GM23338 (cell line): ENCODE data around the gene HBZ. TPM values are rescaled to one million over a fixed set of nuclear protein-coding genes. Genes with fewer than 3 reads are reported as not detected.
"Not testable (repeated sequence)": the region's sequence is repeated elsewhere in the genome, so short reads cannot be mapped to it uniquely, and the experiment has no call there.

Source experiments
- ATAC-seq: fragments of 200-7000 bp; cut with Tn5 transposase; 3 replicates; pipeline ENCODE4 v1.9.1; 2020
- DNase-seq: peaks from one replicate; pipeline ENCODE4 v3.0.0-alpha.2; 2015; ENCODE audit warnings: low spot score
- H2AFZ ChIP-seq: fragments of 200-600 bp; sonication (generic); 2 replicates; pipeline ENCODE4 v1.8.0; 2016; ENCODE audit warnings: antibody characterized with exemption, mild to moderate bottlenecking, moderate library complexity
- H3F3A ChIP-seq: fragments of 200-600 bp; sonication (generic); replicated peaks from 2 replicates; pipeline ENCODE4 v1.8.0; 2017; ENCODE audit warnings: antibody characterized with exemption, mixed run types, low read depth
- H3K27ac ChIP-seq: fragments of 200-600 bp; sonication (generic); 2 replicates; pipeline ENCODE4 v1.6.1; 2016; ENCODE audit warnings: low read depth
- H3K27me3 ChIP-seq: fragments of 200-600 bp; sonication (generic); 2 replicates; pipeline ENCODE4 v1.8.0; 2016; ENCODE audit warnings: mild to moderate bottlenecking, mixed run types, moderate library complexity; ENCODE audit not compliant: insufficient read depth
- H3K36me3 ChIP-seq: fragments of 200-600 bp; sonication (generic); 2 replicates; pipeline ENCODE4 v1.8.0; 2016; ENCODE audit warnings: mild to moderate bottlenecking; ENCODE audit not compliant: insufficient read depth
- H3K4me1 ChIP-seq: fragments of 200-600 bp; sonication (generic); 2 replicates; pipeline ENCODE4 v1.8.0; 2016; ENCODE audit warnings: mild to moderate bottlenecking, moderate library complexity; ENCODE audit not compliant: insufficient read depth
- H3K4me2 ChIP-seq: fragments of 200-600 bp; sonication (generic); 2 replicates; pipeline ENCODE4 v1.7.1; 2017; ENCODE audit warnings: mixed run types
- H3K4me3 ChIP-seq: fragments of 200-600 bp; sonication (generic); 2 replicates; pipeline ENCODE4 v1.6.1; 2016; ENCODE audit warnings: mixed run types
- H3K79me2 ChIP-seq: fragments of 200-600 bp; sonication (generic); replicated peaks from 2 replicates; pipeline ENCODE4 v1.8.0; 2017; ENCODE audit warnings: mild to moderate bottlenecking; ENCODE audit not compliant: insufficient read depth
- H3K9me2 ChIP-seq: fragments of 200-600 bp; sonication (generic); 2 replicates; pipeline ENCODE4 v1.8.0; 2017; ENCODE audit not compliant: insufficient read depth
- H4K20me1 ChIP-seq: fragments of 200-600 bp; sonication (generic); replicated peaks from 2 replicates; pipeline ENCODE4 v1.8.0; 2017; ENCODE audit warnings: mild to moderate bottlenecking; ENCODE audit not compliant: insufficient read depth
- H3K27ac Mint-ChIP-seq: 2 replicates; pipeline ENCODE4 v1.8.0; 2020; ENCODE audit warnings: inconsistent platforms, mild to moderate bottlenecking, moderate library complexity, mixed read lengths
- H3K27me3 Mint-ChIP-seq: 3 replicates; pipeline ENCODE4 v1.8.0; 2022; ENCODE audit warnings: low read depth, mild to moderate bottlenecking, moderate library complexity, mixed read lengths, inconsistent platforms; ENCODE audit not compliant: insufficient read depth, poor library complexity
- H3K36me3 Mint-ChIP-seq: 3 replicates; pipeline ENCODE4 v1.8.0; 2021; ENCODE audit warnings: low read depth, mild to moderate bottlenecking, inconsistent platforms, moderate library complexity, mixed read lengths
- H3K4me1 Mint-ChIP-seq: 3 replicates; pipeline ENCODE4 v1.8.0; 2020; ENCODE audit warnings: mild to moderate bottlenecking, inconsistent platforms, mixed read lengths
- H3K4me3 Mint-ChIP-seq: 3 replicates; pipeline ENCODE4 v1.8.0; 2021; ENCODE audit warnings: moderate library complexity, mild to moderate bottlenecking, inconsistent platforms, mixed read lengths
- H3K9me3 Mint-ChIP-seq: 3 replicates; pipeline ENCODE4 v1.8.0; 2020; ENCODE audit warnings: moderate library complexity, mild to moderate bottlenecking, inconsistent platforms, mixed read lengths
- CREB1 ChIP-seq: fragments of 250-450 bp; sonication (Bioruptor Pico); IDR thresholded peaks from 2 replicates; pipeline ENCODE4 v1.5.0; 2020; ENCODE audit warnings: low read depth, mild to moderate bottlenecking, moderate library complexity
- CTCF ChIP-seq, 2 experiments: fragments of 200-600 bp in 1 of 2; sonication (generic) in 1 of 2; conservative IDR thresholded peaks; 2 replicates each; pipeline versions ENCODE4 v1.5.1 to v1.6.1; 2016 to 2017; ENCODE audit warnings: antibody characterized with exemption in 2 of 2, low read depth in 2 of 2, mild to moderate bottlenecking in 2 of 2, moderate library complexity in 1 of 2
- ETS1 ChIP-seq: IDR thresholded peaks from 2 replicates; pipeline ENCODE4 v1.6.1; 2016; ENCODE audit warnings: antibody characterized with exemption
- EZH2 ChIP-seq: fragments of 200-600 bp; sonication (generic); IDR thresholded peaks from one replicate; pipeline ENCODE4 v1.8.0; 2017; ENCODE audit warnings: antibody characterized with exemption, mild to moderate bottlenecking, low read depth; ENCODE audit not compliant: unreplicated experiment
- JUNB ChIP-seq: IDR thresholded peaks from one replicate; pipeline ENCODE4 v1.6.1; 2016; ENCODE audit warnings: antibody characterized with exemption; ENCODE audit not compliant: unreplicated experiment
- POLR2AphosphoS5 ChIP-seq: IDR thresholded peaks from 2 replicates; pipeline ENCODE4 v1.6.1; 2016; ENCODE audit warnings: antibody characterized with exemption, low read depth
- ZNF114 ChIP-seq: fragments of 250-450 bp; sonication (Bioruptor Pico); IDR thresholded peaks from 2 replicates; pipeline ENCODE4 v1.5.0; 2020; ENCODE audit warnings: mild to moderate bottlenecking, moderate library complexity
- polyA plus RNA-seq: library from polyadenylated mRNA; unstranded; fragments of >200 nt; fragmentation: Nextera tagmentation; extraction: Ambion mirVana; gene quantifications from 2 replicates; pipeline ENCODE4 v1.2.1, GENCODE V29; 2016
- total RNA-seq: library from RNA; depleted of rRNA; stranded (reverse); fragments of >200 nt; shearing (Covaris generic); gene quantifications from 2 replicates; pipeline ENCODE4 v1.2.3, GENCODE V29; 2014
- TF ChIP-seq, protein P1 (sequence below): fragments of 250-450 bp; sonication (Bioruptor Pico); IDR thresholded peaks from 2 replicates; pipeline ENCODE4 v1.5.0; 2020; ENCODE audit warnings: mild to moderate bottlenecking, moderate library complexity

HBZ gene
- total and polyA plus RNA-seq, 2 experiments from 2014 or later = 0.39 TPM; not detected in 1

DNA sequence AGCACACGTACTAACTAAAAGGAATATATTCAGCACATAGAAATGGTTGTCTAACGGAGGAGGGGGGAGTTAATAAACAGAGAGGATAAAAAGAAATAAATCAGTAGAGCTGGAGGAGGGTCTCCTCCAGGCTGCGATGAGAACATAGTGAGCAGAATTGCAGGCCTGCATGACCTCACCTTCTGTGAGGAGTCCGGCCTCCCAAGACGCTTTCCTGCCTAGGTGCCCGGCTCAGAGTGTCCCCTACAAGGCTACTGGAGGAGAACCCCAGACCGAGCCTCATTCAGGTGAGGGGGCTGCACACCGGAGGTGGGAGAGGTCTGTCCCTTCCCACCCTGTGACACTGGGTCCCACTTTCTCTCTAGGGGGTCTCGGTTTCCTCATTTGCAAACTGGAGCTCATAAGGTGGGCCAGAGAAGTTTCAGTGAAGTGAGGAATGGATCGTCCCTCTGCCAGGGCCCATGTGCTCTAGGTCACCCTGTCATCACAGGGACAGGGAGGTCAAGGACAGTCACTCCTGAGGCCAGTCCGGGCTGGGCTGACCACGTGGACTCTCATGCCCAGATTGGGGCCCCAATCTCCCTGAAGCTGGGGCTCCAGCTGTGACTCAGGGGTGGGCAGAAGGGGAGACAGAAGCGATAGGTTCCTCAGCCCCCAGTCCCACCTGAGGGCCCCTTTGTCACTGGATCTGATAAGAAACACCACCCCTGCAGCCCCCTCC is 10.0 kb downstream of the HBZ start:
- H3K27me3 Mint-ChIP-seq = peaks cover 35% of the 10 kb centered on the region
- DNase-seq = no peak
- peaks cover 60% of the 10 kb centered on the region for H3K27me3 ChIP-seq
- TF ChIP-seq JUNB (no peak), CTCF (conservative IDR thresholded peaks at IDR 0.05; ENCODE audit: low read depth in 2 of 2) (no peak), EZH2 (no peak), POLR2AphosphoS5 (no peak), CREB1 (CRISPR knock-in tag) (no peak), ETS1 (no peak), ZNF114 (CRISPR knock-in tag) (no peak)
- TF ChIP-seq, protein P1, sequence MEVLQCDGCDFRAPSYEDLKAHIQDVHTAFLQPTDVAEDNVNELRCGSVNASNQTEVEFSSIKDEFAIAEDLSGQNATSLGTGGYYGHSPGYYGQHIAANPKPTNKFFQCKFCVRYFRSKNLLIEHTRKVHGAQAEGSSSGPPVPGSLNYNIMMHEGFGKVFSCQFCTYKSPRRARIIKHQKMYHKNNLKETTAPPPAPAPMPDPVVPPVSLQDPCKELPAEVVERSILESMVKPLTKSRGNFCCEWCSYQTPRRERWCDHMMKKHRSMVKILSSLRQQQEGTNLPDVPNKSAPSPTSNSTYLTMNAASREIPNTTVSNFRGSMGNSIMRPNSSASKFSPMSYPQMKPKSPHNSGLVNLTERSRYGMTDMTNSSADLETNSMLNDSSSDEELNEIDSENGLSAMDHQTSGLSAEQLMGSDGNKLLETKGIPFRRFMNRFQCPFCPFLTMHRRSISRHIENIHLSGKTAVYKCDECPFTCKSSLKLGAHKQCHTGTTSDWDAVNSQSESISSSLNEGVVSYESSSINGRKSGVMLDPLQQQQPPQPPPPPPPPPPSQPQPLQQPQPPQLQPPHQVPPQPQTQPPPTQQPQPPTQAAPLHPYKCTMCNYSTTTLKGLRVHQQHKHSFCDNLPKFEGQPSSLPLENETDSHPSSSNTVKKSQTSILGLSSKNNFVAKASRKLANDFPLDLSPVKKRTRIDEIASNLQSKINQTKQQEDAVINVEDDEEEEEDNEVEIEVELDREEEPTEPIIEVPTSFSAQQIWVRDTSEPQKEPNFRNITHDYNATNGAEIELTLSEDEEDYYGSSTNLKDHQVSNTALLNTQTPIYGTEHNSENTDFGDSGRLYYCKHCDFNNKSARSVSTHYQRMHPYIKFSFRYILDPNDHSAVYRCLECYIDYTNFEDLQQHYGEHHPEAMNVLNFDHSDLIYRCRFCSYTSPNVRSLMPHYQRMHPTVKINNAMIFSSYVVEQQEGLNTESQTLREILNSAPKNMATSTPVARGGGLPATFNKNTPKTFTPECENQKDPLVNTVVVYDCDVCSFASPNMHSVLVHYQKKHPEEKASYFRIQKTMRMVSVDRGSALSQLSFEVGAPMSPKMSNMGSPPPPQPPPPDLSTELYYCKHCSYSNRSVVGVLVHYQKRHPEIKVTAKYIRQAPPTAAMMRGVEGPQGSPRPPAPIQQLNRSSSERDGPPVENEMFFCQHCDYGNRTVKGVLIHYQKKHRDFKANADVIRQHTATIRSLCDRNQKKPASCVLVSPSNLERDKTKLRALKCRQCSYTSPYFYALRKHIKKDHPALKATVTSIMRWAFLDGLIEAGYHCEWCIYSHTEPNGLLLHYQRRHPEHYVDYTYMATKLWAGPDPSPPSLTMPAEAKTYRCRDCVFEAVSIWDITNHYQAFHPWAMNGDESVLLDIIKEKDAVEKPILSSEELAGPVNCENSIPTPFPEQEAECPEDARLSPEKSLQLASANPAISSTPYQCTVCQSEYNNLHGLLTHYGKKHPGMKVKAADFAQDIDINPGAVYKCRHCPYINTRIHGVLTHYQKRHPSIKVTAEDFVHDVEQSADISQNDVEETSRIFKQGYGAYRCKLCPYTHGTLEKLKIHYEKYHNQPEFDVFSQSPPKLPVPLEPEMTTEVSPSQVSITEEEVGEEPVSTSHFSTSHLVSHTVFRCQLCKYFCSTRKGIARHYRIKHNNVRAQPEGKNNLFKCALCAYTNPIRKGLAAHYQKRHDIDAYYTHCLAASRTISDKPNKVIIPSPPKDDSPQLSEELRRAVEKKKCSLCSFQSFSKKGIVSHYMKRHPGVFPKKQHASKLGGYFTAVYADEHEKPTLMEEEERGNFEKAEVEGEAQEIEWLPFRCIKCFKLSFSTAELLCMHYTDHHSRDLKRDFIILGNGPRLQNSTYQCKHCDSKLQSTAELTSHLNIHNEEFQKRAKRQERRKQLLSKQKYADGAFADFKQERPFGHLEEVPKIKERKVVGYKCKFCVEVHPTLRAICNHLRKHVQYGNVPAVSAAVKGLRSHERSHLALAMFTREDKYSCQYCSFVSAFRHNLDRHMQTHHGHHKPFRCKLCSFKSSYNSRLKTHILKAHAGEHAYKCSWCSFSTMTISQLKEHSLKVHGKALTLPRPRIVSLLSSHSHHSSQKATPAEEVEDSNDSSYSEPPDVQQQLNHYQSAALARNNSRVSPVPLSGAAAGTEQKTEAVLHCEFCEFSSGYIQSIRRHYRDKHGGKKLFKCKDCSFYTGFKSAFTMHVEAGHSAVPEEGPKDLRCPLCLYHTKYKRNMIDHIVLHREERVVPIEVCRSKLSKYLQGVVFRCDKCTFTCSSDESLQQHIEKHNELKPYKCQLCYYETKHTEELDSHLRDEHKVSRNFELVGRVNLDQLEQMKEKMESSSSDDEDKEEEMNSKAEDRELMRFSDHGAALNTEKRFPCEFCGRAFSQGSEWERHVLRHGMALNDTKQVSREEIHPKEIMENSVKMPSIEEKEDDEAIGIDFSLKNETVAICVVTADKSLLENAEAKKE (CRISPR knock-in tag) = no peak
- no peaks in the 10 kb centered on the region for H3K36me3 Mint-ChIP-seq
- H4K20me1 ChIP-seq = no peaks in the 10 kb centered on the region; the same call in 1 of the 2 replicates
- H3K4me3 ChIP-seq = no peak overlapping the region
- H2AFZ ChIP-seq = no peak overlapping the region
- H3K4me1 Mint-ChIP-seq = peaks cover 10% of the 10 kb centered on the region
- no peak overlapping the region for H3K27ac Mint-ChIP-seq
- peaks cover 9% of the 10 kb centered on the region for H3F3A ChIP-seq
- no peaks in the 10 kb centered on the region for H3K9me2 ChIP-seq
- H3K36me3 ChIP-seq = no peaks in the 10 kb centered on the region
- H3K4me2 ChIP-seq = no peak overlapping the region
- H3K4me1 ChIP-seq = peaks cover 14% of the 10 kb centered on the region; the same call in 1 of the 2 replicates
- no peak overlapping the region; the same call in 2 of the 3 replicates for H3K4me3 Mint-ChIP-seq
- H3K27ac ChIP-seq = no peak overlapping the region
- no peaks in the 10 kb centered on the region for H3K79me2 ChIP-seq
- no peak for ATAC-seq
- no peaks in the 10 kb centered on the region for H3K9me3 Mint-ChIP-seq

- H3K4me3 ChIP-seq, H3K4me2 ChIP-seq, H3K36me3 ChIP-seq, H3K79me2 ChIP-seq, H3K27ac ChIP-seq, H3K4me3 Mint-ChIP-seq, H4K20me1 ChIP-seq, H3K27ac Mint-ChIP-seq, H2AFZ ChIP-seq, H3K9me2 ChIP-seq, H3K9me3 Mint-ChIP-seq, ATAC-seq, DNase-seq, H3K36me3 Mint-ChIP-seq, H3F3A ChIP-seq: not testable (repeated sequence)
- peaks cover 60% of the 10 kb centered on the region for H3K27me3 ChIP-seq
- H3K4me1 ChIP-seq = peaks cover 21% of the 10 kb centered on the region; the same call in 1 of the 2 replicates
- peaks cover 43% of the 10 kb centered on the region for H3K27me3 Mint-ChIP-seq
- peaks cover 12% of the 10 kb centered on the region for H3K4me1 Mint-ChIP-seq
Observed at GRCh38 chr16:163139-163538, 10.7 kb downstream of the HBZ start.
